Neural progenitor cell (in vitro differentiated cells): ENCODE measurements around the gene B4GALT4.

Experiments used
- EZH2 ChIP-seq: fragments of 200-600 bp; sonication (generic); IDR thresholded peaks from 2 replicates; pipeline ENCODE4 v1.6.1; 2017; ENCODE audit warnings: antibody characterized with exemption, mild to moderate bottlenecking, moderate library complexity
- TF ChIP-seq, protein P1 (sequence below): fragments of 200-600 bp; sonication (generic); IDR thresholded peaks from 2 replicates; pipeline ENCODE4 v1.5.1; 2017; ENCODE audit warnings: antibody characterized with exemption, mild to moderate bottlenecking

DNA sequence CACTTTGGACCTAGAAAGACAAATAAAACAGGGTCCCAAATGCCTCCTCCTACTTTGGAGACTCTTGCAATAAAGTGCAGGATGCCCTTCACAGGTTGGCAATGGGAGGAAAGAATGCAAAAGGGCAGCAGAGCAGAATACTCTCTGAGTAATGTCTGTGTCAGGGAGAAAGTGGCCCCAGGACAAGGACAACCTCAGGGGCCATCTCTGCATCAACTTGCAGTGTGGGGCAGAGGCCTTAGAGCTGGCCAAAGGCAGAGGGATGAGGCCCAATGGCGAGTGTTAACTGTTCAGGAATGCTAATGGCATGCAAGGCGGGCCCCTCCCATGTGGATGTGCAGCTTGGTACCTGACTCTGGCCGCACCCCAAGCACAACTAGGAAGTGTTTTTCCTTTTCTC, 58.9 kb downstream of the B4GALT4 start:
- TF ChIP-seq EZH2 = no peak
- TF ChIP-seq, protein P1, sequence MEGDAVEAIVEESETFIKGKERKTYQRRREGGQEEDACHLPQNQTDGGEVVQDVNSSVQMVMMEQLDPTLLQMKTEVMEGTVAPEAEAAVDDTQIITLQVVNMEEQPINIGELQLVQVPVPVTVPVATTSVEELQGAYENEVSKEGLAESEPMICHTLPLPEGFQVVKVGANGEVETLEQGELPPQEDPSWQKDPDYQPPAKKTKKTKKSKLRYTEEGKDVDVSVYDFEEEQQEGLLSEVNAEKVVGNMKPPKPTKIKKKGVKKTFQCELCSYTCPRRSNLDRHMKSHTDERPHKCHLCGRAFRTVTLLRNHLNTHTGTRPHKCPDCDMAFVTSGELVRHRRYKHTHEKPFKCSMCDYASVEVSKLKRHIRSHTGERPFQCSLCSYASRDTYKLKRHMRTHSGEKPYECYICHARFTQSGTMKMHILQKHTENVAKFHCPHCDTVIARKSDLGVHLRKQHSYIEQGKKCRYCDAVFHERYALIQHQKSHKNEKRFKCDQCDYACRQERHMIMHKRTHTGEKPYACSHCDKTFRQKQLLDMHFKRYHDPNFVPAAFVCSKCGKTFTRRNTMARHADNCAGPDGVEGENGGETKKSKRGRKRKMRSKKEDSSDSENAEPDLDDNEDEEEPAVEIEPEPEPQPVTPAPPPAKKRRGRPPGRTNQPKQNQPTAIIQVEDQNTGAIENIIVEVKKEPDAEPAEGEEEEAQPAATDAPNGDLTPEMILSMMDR = no peak
